Measurements from ENCODE around the gene ZNF541. TPM values are rescaled to one million over a fixed set of nuclear protein-coding genes. Genes with fewer than 3 reads are reported as not detected.
"Not testable (repeated sequence)": the region's sequence is repeated elsewhere in the genome, so short reads cannot be mapped to it uniquely, and the experiment has no call there.

ZNF541 gene
- total RNA-seq, 1 experiment from 2014 or later = not detected

- Histone ChIP-seq H3K4me3 (no peak overlapping the region), H3K4me2 (no peak overlapping the region), H3K9me3 (ENCODE audit: insufficient read depth, low read depth) (peaks cover 4% of the 10 kb centered on the region; the same call in 1 of the 2 replicates), H2AFZ (no peak overlapping the region), H3K79me2 (ENCODE audit: low read depth) (no peaks in the 10 kb centered on the region), H3K9me2 (ENCODE audit: insufficient read depth) (no peaks in the 10 kb centered on the region), H3K27me3 (ENCODE audit: insufficient read depth, low read depth) (no peaks in the 10 kb centered on the region), H3F3A (ENCODE audit: insufficient read depth, low read depth) (peaks cover 4% of the 10 kb centered on the region; the same call in 1 of the 2 replicates), H3K4me1 (replicated peaks; ENCODE audit: insufficient read depth) (peaks cover 20% of the 10 kb centered on the region), H3K27ac (no peak overlapping the region), H4K20me1 (ENCODE audit: insufficient read depth) (no peaks in the 10 kb centered on the region), H3K36me3 (ENCODE audit: low read depth) (no peaks in the 10 kb centered on the region)
- POLR2A ChIA-PET (ENCODE audit: unreplicated experiment) = no interaction called here
- no peak for TF ChIP-seq CTCF (conservative IDR thresholded peaks at IDR 0.05)
- TF ChIP-seq EZH2 (IDR thresholded peaks at IDR 0.05; ENCODE audit: low read depth) = no peak
- no TSS peak for BruUV-seq (replicated peaks)
- intact Hi-C loops (cut with micrococcal nuclease; ENCODE audit: unreplicated experiment) = no loop called here
- peak in 1 of 2 experiments; percentile 50 for DNase-seq
- CTCF ChIA-PET = no interaction called here
These were observed 14.3 kb upstream of the ZNF541 start for GRCh38 chr19:47587295-47587694.

GRCh38 chr19:47583161-47583560 is 10.2 kb upstream of the ZNF541 start:
- BruUV-seq (replicated peaks); H3K4me3 ChIP-seq; H4K20me1 ChIP-seq (ENCODE audit: insufficient read depth); H3K27ac ChIP-seq; H3K79me2 ChIP-seq (ENCODE audit: low read depth); DNase-seq; intact Hi-C loops (cut with micrococcal nuclease; ENCODE audit: unreplicated experiment); H3K9me2 ChIP-seq (ENCODE audit: insufficient read depth); H3K36me3 ChIP-seq (ENCODE audit: low read depth); H3K27me3 ChIP-seq (ENCODE audit: insufficient read depth, low read depth); POLR2A ChIA-PET (ENCODE audit: unreplicated experiment); H3K9me3 ChIP-seq (ENCODE audit: insufficient read depth, low read depth); H2AFZ ChIP-seq: not testable (repeated sequence)
- Histone ChIP-seq H3K4me1 (replicated peaks; ENCODE audit: insufficient read depth) (peaks cover 37% of the 10 kb centered on the region), H3K4me2 (peak overlapping the region; percentile 45), H3F3A (ENCODE audit: insufficient read depth, low read depth) (peaks cover 16% of the 10 kb centered on the region; the same call in 1 of the 2 replicates)
- CTCF ChIA-PET = interaction anchor here (0.6 kb wide), 1 partner anchor 42 kb away, joined by 17 read pairs; no protein-coding TSS in a partner anchor

GRCh38 chr19:47582320-47582909 is 9.5 kb upstream of the ZNF541 start:
- Histone ChIP-seq H3K4me1 (replicated peaks; ENCODE audit: insufficient read depth) (peaks cover 39% of the 10 kb centered on the region), H3K27ac (peak overlapping the region; percentile 44; the same call in 1 of the 2 replicates), H3K9me2 (ENCODE audit: insufficient read depth) (no peaks in the 10 kb centered on the region), H3K9me3 (ENCODE audit: insufficient read depth, low read depth) (peaks cover 4% of the 10 kb centered on the region; the same call in 1 of the 2 replicates), H3K27me3 (ENCODE audit: insufficient read depth, low read depth) (no peaks in the 10 kb centered on the region), H3F3A (ENCODE audit: insufficient read depth, low read depth) (peaks cover 16% of the 10 kb centered on the region; the same call in 1 of the 2 replicates), H3K36me3 (ENCODE audit: low read depth) (no peaks in the 10 kb centered on the region), H3K4me2 (peak overlapping the region; percentile 18; the same call in 1 of the 2 replicates), H4K20me1 (ENCODE audit: insufficient read depth) (no peaks in the 10 kb centered on the region), H3K4me3 (no peak overlapping the region), H2AFZ (no peak overlapping the region), H3K79me2 (ENCODE audit: low read depth) (no peaks in the 10 kb centered on the region)
- TF ChIP-seq EZH2 (IDR thresholded peaks at IDR 0.05; ENCODE audit: low read depth) (no peak), CTCF (conservative IDR thresholded peaks at IDR 0.05) (no peak)
- ChIA-PET CTCF (no interaction called here), POLR2A (ENCODE audit: unreplicated experiment) (no interaction called here)
- no peak for DNase-seq
- intact Hi-C loops (cut with micrococcal nuclease; ENCODE audit: unreplicated experiment) = no loop called here
- no TSS peak for BruUV-seq (replicated peaks)
